HEK293T (cell line): Measurements from ENCODE around the gene DNMT3B.

Experiments
- ARNT ChIP-seq: fragments of 450-650 bp; IDR thresholded peaks from 2 replicates; pipeline ENCODE4 v1.6.1; 2017; ENCODE audit warnings: mild to moderate bottlenecking
- ELF4 ChIP-seq: fragments of 450-650 bp; IDR thresholded peaks from 2 replicates; pipeline ENCODE4 v1.6.1; 2017; ENCODE audit warnings: antibody characterized with exemption
- FOXK2 ChIP-seq: fragments of 450-650 bp; IDR thresholded peaks from 2 replicates; pipeline ENCODE4 v1.6.1; 2016; ENCODE audit warnings: mild to moderate bottlenecking
- HDGF ChIP-seq: fragments of 450-650 bp; IDR thresholded peaks from 2 replicates; pipeline ENCODE4 v1.6.1; 2017; ENCODE audit warnings: antibody characterized with exemption, borderline replicate concordance
- L3MBTL2 ChIP-seq: fragments of 450-650 bp; conservative IDR thresholded peaks from 2 replicates; pipeline ENCODE4 v1.6.1; 2016; ENCODE audit warnings: mild to moderate bottlenecking
- NFRKB ChIP-seq: fragments of 450-650 bp; IDR thresholded peaks from 2 replicates; pipeline ENCODE4 v1.6.1; 2016; ENCODE audit warnings: mild to moderate bottlenecking, moderate library complexity
- SP1 ChIP-seq: fragments of 450-650 bp; IDR thresholded peaks from 2 replicates; pipeline ENCODE4 v1.6.1; 2017
- SUZ12 ChIP-seq: fragments of 450-650 bp; IDR thresholded peaks from 2 replicates; pipeline ENCODE4 v1.6.1; 2016; ENCODE audit warnings: mild to moderate bottlenecking
- TARDBP ChIP-seq: fragments of 450-650 bp; IDR thresholded peaks from 2 replicates; pipeline ENCODE4 v1.6.1; 2016
- ZNF384 ChIP-seq: fragments of 450-650 bp; IDR thresholded peaks from 2 replicates; pipeline ENCODE4 v1.6.1; 2016

DNA sequence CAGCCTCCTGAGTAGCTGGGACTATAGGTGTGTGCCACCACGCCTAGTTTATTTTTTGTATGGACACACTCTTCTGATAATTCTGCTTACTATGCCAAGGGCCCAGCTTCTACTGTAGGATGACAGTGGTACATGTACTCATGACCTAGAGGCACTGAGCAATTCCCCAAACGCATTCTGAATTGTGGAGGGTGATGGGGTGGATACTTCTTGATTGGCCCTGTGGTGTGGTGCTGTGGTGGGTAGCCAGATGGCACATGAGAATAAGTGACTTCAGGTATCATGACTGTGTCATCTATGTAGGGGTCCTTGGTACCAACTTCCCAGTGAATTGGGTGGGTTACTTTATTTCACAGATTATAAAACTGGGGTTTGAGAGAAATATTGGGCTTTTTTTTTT lies 11.0 kb downstream of the DNMT3B start:
- no peak for TF ChIP-seq ZNF384
- TF ChIP-seq ELF4 = no peak
- no peak for TF ChIP-seq TARDBP
- TF ChIP-seq NFRKB = no peak
- no peak for TF ChIP-seq L3MBTL2
- TF ChIP-seq ARNT = no peak
- no peak for TF ChIP-seq SP1
- no peak for TF ChIP-seq SUZ12
- no peak for TF ChIP-seq FOXK2
- TF ChIP-seq HDGF = no peak
